LNCAP (cell line): ENCODE results near the gene ADGRA1.

ENCODE experiments used
- TF ChIP-seq, protein P1 (sequence below): fragments of 450-650 bp; IDR thresholded peaks from 2 replicates; pipeline ENCODE4 v1.5.1; 2017; ENCODE audit warnings: mild to moderate bottlenecking

The ADGRA1 gene

DNA sequence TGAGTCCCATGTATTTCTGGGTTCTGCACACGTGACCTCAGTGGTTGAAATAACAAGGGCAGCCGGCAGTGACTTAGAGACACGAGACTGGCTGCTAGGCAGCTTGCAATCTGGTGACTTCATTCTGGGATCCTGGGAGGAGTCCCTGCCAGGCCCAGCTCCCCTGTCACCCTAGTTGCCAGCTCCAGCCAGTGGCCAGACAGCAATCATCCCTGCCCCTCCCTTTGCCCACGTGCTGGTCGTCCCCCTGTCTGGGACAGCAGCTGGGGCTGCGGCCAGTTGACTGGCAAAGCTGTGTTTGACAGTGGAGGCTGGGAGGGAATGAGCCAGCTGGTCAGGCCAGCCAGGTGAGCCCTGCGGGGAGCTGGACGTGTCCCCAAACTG lies 30.0 kb downstream of the ADGRA1 start:
- TF ChIP-seq, protein P1, sequence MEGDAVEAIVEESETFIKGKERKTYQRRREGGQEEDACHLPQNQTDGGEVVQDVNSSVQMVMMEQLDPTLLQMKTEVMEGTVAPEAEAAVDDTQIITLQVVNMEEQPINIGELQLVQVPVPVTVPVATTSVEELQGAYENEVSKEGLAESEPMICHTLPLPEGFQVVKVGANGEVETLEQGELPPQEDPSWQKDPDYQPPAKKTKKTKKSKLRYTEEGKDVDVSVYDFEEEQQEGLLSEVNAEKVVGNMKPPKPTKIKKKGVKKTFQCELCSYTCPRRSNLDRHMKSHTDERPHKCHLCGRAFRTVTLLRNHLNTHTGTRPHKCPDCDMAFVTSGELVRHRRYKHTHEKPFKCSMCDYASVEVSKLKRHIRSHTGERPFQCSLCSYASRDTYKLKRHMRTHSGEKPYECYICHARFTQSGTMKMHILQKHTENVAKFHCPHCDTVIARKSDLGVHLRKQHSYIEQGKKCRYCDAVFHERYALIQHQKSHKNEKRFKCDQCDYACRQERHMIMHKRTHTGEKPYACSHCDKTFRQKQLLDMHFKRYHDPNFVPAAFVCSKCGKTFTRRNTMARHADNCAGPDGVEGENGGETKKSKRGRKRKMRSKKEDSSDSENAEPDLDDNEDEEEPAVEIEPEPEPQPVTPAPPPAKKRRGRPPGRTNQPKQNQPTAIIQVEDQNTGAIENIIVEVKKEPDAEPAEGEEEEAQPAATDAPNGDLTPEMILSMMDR: no peak

DNA sequence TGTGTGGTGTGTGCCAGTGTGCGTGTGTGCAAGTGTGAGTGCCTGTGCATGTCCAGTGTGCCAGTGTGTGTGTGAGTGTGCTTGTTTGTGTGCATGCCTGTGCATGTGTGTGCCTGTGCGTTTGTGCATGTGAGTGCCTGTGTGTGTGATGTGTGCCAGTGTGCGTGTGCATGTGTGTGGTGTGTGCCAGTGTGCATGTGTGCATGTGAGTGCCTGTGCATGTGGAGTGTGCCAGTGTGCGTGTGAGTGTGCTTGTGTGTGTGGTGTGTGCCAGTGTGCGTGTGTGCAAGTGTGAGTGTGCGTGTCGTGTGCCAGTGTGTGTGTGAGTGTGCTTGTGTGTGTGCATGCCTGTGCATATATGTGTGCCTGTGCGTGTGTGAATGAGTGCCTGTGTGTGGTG lies 33.8 kb downstream of the ADGRA1 start:
- TF ChIP-seq, protein P1: no peak

DNA sequence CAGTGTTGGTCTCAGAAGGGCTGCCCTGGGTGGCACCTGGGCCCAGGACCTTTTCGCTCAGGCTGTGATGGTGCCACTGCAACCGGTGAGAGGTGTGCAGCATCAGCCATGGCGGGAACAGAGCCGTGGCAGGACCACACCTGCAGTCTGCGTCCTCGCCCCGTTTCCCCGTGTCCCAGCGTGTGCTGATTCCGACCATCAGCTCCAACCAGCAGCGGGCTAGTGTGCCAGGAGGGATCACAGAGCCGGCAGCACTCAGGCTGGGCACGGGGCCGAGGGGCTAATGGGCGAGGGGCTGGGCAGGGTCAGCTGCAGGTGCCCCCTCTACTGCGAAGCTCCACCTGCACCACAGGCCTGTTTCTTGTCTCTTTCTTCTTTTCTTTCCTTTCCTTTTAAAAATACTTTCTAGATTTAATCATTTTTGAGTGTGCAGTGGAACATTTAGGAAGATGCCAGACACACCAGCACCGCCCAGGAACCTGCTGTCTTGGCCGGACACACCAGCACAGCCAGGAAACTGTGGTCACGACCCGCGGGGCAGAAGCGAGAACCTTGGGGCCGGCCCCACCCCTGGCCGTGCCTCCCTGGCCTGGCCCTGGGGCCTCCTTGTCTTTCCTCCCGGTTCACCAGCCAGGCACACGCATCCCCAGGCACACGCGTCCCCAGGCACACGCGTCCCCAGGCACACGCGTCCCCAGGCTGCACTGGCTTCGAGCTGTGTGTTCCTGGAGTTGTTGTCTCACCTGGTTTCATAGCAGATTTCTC lies 34.6 kb downstream of the ADGRA1 start:
- TF ChIP-seq, protein P1: no peak

DNA sequence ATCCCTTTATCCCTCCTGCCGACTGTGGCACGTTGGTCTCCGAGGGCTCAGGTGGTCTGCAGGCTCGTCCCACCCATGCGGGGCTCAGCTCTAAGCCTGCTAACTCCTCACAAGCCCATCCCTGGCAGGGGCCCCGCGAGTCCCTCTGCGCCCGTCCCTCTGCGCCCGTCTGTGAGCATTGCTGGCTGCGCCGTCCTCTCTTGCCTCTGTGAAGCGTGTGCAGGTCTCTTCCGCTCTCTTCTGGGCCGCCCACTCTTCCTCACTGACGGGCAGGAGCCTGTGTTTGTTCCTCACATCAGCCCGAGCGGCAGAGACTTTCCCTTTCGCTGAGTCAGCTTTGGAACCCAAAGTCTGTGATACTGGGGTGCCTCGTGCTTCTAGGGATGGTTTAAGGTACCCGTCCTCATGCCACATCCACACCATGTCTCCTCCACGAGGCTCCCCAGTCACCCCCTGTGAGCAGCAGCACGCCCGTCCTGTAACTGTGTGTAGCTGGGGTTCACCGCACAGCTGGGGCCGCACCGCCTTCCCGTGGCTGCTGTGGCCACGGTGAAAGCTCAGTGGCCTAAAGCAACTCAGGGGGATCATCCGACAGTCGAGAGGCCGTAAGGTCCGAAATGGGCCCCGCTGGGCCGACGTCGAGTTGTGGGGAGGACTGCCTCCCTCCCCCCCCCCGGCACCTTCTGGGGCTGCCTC lies 35.5 kb downstream of the ADGRA1 start:
- TF ChIP-seq, protein P1: no peak

DNA sequence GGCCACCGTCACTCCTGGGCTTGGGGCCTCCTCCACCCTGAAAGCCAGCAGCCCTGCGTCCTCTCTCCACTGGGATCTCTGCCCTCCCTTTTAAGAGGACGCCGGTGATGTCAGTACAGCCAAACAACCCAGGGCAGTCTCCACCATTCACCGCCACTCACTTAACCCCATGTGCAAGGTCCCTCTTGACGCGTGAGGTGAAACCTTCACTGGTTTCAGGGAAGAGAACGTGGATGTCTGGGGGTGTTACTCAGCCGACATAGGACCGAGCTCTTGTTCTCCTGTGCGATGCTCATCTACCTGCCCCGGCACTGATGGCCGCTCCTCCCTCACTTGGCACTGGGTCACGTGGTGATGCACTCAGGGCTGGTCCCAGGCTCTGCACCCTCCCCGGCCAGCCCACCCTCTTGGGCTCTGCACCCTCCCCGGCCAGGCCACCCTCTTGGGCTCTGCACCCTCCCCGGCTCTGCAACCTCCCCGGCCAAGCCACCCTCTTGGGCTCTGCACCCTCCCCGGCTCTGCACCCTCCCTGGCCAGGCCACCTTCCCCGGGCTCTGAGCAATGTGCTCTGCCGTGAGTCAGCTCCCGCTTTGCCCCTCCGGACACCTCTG lies 36.1 kb downstream of the ADGRA1 start:
- TF ChIP-seq, protein P1: no peak

DNA sequence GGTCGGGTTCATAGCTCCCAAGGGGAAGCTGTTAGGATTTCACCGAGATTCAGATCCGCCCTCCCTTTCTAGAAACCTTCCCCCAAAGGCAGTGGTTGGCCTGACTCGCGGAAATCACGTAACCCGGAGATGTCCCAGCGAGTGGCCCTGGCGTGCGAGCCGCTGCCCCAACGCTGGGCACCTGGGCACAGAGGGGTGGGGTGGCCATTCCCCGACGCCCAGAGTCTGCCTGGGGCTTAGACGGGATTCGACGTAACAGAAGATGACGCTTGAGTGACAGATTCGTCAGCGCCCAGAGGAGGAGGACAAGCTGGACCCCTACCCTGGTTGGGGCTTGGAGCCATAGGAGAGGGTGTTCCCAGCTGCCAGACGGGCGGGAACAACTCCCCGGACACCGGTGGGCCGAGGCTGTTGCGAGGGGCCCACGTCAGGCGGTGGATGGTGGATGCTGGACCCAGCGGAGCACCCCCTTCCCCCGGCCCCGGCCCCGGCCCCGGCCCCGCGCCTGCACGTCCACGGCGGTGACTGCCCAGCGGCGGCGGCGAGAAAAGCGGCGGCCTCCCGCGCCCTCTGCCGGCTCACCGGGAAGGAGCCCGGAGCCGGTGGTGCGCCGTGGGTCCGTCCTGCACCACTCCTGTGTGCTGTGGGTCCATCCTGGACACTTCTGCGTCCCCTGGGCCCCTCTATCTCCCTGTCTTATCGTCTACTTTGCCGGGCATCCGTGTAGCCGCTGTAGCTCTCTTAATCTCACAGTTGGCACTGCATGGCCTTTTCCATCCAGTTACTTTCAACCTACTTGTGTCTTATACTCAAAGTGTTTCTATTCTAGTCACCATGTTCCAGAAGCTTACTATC lies 36.9 kb downstream of the ADGRA1 start:
- TF ChIP-seq, protein P1: peak; percentile 84

DNA sequence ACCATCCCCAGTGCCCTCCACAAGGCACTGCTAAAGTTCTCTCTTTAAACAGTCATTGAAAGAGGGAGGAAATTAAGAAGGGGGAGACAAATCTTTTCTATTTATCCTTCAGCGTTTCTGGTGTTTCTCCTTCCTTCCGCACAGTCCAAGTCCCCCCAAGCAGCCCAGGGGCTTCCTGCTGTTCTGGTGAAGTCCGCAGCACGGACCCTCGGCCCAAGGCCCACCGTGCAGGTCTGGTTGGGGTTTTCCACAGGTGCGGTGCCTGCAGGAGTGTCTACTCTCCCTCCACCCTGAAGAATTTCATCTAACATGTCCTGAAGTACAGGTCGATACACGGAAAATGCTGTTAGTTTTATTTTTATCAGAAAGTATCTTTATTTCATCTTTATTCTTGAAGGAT lies 38.2 kb downstream of the ADGRA1 start:
- TF ChIP-seq, protein P1: no peak
